Breast epithelium (tissue), 3 donors: ENCODE data around the gene TMTC2.

Experiments used
- POLR2A ChIP-seq: fragments of 450-650 bp; IDR thresholded peaks from one replicate; pipeline ENCODE4 v1.6.1; 2016; ENCODE audit warnings: antibody characterized with exemption, mild to moderate bottlenecking, moderate library complexity
- POLR2AphosphoS5 ChIP-seq, 3 donors: sonication (generic); formaldehyde crosslinking; IDR thresholded peaks; one replicate each; pipeline ENCODE4 v1.6.1; 2017; ENCODE audit warnings: antibody characterized with exemption in 3 of 3
- TF ChIP-seq, protein P1 (sequence below), 3 donors: fragments of 450-650 bp; IDR thresholded peaks; one replicate each; pipeline ENCODE4 v1.5.1; 2016 to 2017; ENCODE audit warnings: antibody characterized with exemption in 3 of 3, mild to moderate bottlenecking in 3 of 3, moderate library complexity in 3 of 3

- TF ChIP-seq, protein P1, sequence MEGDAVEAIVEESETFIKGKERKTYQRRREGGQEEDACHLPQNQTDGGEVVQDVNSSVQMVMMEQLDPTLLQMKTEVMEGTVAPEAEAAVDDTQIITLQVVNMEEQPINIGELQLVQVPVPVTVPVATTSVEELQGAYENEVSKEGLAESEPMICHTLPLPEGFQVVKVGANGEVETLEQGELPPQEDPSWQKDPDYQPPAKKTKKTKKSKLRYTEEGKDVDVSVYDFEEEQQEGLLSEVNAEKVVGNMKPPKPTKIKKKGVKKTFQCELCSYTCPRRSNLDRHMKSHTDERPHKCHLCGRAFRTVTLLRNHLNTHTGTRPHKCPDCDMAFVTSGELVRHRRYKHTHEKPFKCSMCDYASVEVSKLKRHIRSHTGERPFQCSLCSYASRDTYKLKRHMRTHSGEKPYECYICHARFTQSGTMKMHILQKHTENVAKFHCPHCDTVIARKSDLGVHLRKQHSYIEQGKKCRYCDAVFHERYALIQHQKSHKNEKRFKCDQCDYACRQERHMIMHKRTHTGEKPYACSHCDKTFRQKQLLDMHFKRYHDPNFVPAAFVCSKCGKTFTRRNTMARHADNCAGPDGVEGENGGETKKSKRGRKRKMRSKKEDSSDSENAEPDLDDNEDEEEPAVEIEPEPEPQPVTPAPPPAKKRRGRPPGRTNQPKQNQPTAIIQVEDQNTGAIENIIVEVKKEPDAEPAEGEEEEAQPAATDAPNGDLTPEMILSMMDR (IDR thresholded peaks at IDR 0.05) = no peak
- no peak for TF ChIP-seq POLR2AphosphoS5 (IDR thresholded peaks at IDR 0.05)
- TF ChIP-seq POLR2A = no peak
These were observed 378.9 kb downstream of the TMTC2 start for GRCh38 chr12:83065562-83065961.
